CD4-positive, alpha-beta T cell treated with Interleukin-17A for 1 hour (primary cell): ENCODE measurements around the gene OR1I1.
A peak's percentile ranks its signal among the peaks of the same experiment; 100 is the strongest.
"Not testable (repeated sequence)": the region's sequence is repeated elsewhere in the genome, so short reads cannot be mapped to it uniquely, and the experiment has no call there.

Source experiments
- DNase-seq: peaks from one replicate; pipeline ENCODE4 v3.0.0-alpha.2; 2020

The OR1I1 gene

GRCh38 chr19:15081911-15082310, at the start of gene OR1I1:
OR1I1 (plus strand) TSS chr19:15082211; CDS start chr19:15087066, 4,855 bp downstream.
- no peak for DNase-seq

DNA sequence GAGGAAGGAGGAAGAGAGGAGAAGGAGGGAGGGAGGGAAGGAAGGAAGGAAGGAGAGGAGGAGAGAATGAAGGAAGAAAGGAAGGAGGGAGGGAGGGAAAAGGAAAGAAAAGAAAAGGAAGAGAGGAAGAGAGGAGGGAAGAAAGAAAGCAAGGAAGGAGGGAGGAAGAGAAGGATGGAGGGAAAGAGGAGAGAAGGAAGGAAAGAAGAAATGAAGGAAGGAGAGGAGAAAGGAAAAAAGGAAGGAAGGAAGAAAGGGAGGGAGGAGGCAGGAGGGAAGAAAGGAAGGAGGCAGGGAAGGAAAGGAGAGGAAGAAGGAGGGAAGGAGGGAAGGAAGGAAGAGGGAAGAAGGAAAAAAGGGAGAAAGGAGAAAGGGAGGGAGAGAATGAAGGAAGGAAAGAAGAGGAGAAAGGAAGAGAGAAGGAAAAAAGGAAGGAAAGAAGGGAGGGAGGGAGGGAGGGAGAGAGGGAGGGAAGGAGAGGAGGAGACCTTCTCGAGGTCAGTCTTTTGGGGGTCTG, 46.2 kb upstream of the OR1I1 start:
- DNase-seq = no peak

DNA sequence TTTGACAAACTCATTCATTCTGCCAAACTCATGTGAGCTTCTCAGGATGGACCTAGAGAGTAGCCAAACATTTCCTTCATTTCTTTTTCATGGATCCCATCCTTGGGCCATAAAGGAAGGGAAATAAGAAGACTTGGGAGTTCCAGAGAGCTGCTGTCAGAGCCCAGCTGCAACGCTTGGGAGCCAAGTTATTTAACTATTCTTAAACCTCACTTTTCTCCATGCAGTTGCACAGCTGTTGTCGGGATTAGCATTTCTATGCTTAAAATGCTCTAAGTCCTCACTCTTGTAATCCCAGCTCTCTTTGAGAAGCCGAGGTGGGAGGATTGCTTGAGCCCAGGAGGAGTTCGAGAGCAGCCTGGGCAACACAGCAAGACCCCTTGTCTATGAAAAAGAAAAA, 44.4 kb upstream of the OR1I1 start:
- DNase-seq = no peak

DNA sequence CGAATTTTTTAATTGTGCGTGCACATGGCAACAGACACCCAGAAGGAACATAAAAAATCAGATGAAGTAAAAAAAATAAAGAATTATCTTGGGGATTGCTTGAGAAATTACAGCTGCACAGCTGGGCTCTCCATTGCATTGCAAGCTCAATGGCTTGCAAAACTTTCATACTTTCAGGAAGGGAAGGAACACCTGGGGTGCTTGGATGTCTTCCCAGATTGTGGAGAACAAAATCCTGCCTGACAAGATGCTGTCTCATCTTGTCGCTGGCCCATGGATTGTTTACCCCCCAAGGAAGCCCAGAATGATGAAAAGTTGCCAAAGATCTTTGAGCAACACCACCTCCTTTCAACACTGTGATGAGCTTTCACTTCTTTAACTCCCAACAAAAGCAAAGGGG, 43.7 kb upstream of the OR1I1 start:
- DNase-seq = no peak

DNA sequence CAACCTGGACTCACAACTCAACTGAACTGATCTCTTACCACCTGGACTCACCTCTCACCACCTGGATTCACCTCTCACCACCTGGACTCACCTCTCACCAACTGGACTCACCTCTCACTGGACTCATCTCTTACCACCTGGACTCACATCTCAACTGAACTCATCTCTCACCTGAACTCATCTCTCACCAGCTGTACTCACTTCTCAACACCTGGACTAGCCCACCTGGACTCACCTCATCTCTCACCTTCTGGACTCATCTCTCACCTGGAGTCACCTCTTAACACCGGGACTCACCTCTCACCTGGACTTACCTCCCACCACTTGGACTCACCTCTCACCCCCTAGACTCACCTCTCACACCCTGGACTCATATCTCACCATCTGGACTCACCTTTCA, 40.0 kb upstream of the OR1I1 start:
- DNase-seq = no peak

DNA sequence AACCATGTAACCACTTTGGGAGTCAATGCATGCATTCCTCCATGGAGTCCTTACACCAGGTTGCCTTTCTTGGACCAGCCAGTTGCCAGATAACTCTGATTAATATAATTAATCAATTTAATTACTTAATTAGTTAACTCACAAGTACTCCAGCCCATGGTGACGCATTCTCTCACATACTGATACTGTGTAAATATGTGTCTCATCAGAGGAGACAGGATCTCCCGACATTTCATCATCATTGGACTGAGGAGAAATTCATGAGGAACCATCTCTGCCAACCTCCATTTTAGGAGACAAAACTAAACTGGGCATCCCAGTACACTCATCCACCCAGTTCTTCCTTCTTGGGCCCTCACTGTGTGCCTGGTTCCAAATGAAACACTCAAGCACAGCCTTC, 39.2 kb upstream of the OR1I1 start:
- DNase-seq = no peak

GRCh38 chr19:15045506-15045905, 36.5 kb upstream of the OR1I1 start:
- no peak for DNase-seq

DNA sequence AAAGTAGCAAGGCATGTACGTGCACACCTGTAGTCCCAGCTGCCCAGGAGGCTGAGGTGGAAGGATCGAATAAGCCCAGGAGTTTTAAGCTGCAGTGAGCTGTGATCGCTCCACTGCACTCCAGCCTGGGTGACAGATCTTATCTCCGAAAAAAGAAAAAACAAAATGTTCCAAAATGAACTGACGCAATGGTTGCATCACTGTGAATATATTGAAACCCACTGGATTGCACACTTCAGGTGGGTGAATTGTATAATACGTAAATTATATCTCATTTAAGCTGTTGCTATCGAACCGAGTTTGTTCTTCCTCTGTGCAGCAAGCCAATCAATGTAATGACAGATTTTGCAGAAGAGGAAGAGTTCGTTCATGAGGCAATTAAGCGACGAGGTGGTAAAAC, 34.3 kb upstream of the OR1I1 start:
- no peak for DNase-seq

GRCh38 chr19:15048128-15048527, 33.9 kb upstream of the OR1I1 start:
- DNase-seq = no peak

DNA sequence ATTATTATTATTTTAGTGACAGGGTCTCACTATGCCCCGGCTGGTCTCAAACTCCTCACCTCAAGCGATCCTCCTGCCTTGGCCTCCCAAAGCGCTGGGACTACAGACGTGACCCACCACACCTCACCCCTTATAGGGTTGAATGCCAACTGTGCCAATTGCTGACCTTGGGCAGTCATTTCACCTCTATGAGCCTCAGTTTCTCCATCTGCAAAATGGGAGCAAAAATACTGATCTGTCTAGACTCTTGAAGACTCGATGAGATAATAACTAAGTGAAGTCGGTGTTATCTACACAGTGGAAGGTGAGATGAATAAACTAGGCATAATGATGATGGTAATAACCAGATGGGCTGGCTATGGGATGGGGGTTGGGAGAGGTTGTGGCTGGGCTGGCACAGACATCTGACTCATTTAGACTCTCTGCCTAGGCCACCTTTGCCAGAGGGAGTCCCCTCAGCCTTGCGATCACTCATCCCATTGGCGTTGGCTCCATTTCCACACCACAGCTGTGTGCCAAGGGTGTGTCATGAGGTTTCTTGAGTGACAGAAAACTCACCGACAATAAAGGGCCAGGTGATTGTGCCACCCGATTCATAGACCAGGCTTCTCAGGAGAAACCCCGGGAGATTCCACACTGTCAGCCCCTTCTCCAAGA, 33.0 kb upstream of the OR1I1 start, which contains the start of gene CASP14:
CASP14 (plus strand) TSS at position 596 of the 657 bp plus-strand sequence. CDS start 2,772 bp downstream, outside the sequence.
- no peak for DNase-seq

DNA sequence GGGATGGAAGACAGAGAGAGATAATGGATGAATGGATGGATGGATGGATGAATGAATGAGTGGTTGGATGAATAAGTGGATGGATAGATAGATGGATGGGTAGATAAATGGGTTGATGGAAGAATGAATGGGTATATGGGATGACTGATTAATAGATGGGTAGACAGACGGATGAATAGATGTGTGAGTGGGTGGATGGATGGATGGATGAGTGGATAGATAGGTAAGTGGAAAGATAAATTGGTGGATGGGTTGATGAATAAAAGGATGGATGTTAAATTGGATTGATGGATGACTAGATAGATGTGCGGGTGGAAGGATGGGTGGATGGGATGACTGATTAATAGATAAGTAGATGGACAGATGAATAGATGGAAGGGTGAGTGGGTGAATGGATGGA, 31.4 kb upstream of the OR1I1 start:
- DNase-seq = no peak

- DNase-seq = no peak
Measured at GRCh38 chr19:15062036-15062435, 20.0 kb upstream of the OR1I1 start.

DNA sequence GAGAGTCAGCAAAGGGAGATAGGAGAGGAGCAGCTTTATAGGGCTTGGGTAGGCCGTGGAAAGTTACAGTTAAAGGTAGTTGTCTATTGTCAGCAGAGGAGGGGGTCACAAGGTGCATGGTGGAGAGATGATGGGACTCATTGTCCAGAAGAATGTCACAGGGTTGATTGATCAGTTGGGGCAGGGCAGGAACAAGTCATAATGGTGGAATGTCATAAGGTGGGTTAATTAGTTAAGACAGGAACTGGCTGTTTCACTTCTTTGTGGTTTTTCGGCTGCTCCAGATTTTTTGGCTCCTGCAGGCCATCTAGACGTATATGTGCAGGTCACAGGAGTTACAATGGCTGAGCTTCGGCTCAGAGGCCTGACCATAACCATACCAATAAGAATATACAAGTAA, 11.6 kb upstream of the OR1I1 start:
- DNase-seq = not testable (repeated sequence)

- DNase-seq = no peak
Measured at GRCh38 chr19:15072930-15073647, 8.9 kb upstream of the OR1I1 start.

DNA sequence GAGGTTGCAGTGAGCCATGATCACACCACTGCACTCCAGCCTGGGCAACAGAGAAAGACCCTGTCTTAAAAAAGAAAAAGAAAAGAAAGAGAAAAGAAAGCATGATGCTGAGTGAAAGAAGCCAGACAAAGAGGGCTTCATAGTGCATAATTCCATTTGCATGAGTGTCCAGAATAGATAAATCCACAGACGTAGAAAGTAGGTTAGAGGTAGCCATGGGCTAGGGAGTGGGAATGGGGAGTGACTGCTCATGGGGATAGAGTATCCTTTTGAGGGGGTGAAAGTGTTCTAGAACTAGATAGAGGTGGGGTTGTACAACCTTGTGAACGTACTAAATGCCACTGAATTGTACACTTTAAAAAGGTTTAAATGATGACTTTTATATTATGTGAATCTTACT, 7.6 kb upstream of the OR1I1 start:
- no peak for DNase-seq

- DNase-seq = no peak
Measured at GRCh38 chr19:15075806-15076205, 6.2 kb upstream of the OR1I1 start.

- DNase-seq = not testable (repeated sequence)
Measured at GRCh38 chr19:15080002-15080401, 2.0 kb upstream of the OR1I1 start.

GRCh38 chr19:15087182-15087581, 5.2 kb downstream of the OR1I1 start:
- DNase-seq = no peak

DNA sequence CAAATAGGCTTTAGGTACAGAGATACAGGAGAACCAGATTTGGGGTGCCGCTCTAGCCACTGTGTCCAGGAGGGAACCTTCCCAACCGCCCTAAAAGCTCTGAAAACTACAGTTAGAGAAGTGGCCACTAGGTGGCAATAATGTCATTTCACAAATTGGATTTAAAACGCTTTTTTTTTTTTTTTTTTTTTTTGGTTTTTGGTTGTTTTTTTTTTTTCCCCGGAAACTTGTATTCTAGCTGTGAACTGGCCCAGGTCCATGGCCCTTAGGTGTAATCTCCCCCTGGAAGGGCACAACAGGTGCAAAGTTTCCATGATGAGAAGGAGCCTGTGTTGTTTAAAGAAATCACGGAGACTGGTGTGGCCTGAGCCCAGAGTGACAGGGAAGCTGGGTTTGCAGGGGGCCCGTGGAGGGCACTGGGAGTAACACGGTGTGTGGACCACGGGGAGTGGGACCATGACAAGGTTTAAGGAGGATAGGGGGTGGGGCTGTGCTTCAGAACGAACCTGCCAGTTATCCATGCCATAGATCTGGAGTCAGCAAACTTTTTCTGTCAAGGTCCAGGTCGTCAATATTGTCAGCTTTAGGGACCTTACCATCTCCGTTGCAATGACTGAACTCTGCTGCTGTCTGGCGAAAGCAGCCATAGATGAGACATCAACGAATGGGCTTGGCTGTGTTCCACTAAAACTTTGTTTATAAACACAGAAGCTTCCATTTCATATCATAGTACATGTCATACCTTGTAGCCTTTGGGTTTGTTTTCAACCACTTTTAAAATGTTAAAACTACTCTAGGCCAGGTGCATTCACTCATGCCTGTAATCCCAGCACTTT, 10.1 kb downstream of the OR1I1 start:
- DNase-seq = peak; percentile 79

DNA sequence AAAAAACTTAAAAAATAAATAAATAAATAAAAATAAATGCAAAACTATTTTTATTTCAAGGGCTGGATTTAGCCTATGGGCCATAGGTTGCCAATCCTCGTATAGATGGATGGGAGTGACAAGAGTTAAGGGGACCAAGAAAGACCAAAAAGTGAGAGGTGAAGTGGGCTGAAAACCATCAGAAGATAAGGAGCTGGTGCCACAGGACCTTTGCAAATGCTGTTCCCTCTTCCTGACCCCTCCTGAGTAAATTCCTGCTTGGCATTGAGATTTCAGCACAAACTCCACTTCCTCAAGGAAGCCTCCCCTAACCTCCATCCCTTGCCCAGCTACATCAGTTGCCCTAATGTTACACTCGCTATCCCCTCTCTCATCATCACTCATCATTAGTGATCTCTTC, 11.0 kb downstream of the OR1I1 start:
- DNase-seq = no peak

- no peak for DNase-seq
Measured at GRCh38 chr19:15096223-15096622, 14.2 kb downstream of the OR1I1 start.

GRCh38 chr19:15097980-15098379, 16.0 kb downstream of the OR1I1 start:
- not testable (repeated sequence) for DNase-seq

- DNase-seq = no peak
Measured at GRCh38 chr19:15098460-15098859, 16.4 kb downstream of the OR1I1 start.
